Measurements from ENCODE around the gene ANXA4.

ANXA4 gene

GRCh38 chr2:69741575-69742321, at the start of gene ANXA4:
TSS of gene ANXA4 (plus strand) at chr2:69742134. CDS start at chr2:69781566, 39,432 bp downstream.
- DNase-seq (ENCODE audit: low spot score): peak; percentile 54

GRCh38 chr2:69692424-69692823, 49.5 kb upstream of the ANXA4 start:
- no peak for DNase-seq (ENCODE audit: low spot score)

GRCh38 chr2:69693059-69693774, 48.7 kb upstream of the ANXA4 start:
- peak; percentile 31 for DNase-seq (ENCODE audit: low spot score)

GRCh38 chr2:69693775-69694450, 48.0 kb upstream of the ANXA4 start:
- DNase-seq (ENCODE audit: low spot score): peak; percentile 53

GRCh38 chr2:69694894-69695849, 46.8 kb upstream of the ANXA4 start:
- no peak for DNase-seq (ENCODE audit: low spot score)

- no peak for DNase-seq (ENCODE audit: low spot score)
Observed at GRCh38 chr2:69695850-69696216, 46.1 kb upstream of the ANXA4 start.

- no peak for DNase-seq (ENCODE audit: low spot score)
Observed at GRCh38 chr2:69700381-69700780, 41.6 kb upstream of the ANXA4 start.

- DNase-seq (ENCODE audit: low spot score): no peak
Observed at GRCh38 chr2:69701100-69701945, 40.6 kb upstream of the ANXA4 start.

- no peak for DNase-seq (ENCODE audit: low spot score)
Observed at GRCh38 chr2:69703189-69703588, 38.7 kb upstream of the ANXA4 start.

GRCh38 chr2:69704446-69704845, 37.5 kb upstream of the ANXA4 start:
- no peak for DNase-seq (ENCODE audit: low spot score)

GRCh38 chr2:69709290-69709689, 32.6 kb upstream of the ANXA4 start:
- DNase-seq (ENCODE audit: low spot score): no peak

GRCh38 chr2:69711971-69712370, 30.0 kb upstream of the ANXA4 start:
- DNase-seq (ENCODE audit: low spot score): no peak

- no peak for DNase-seq (ENCODE audit: low spot score)
Observed at GRCh38 chr2:69714024-69714423, 27.9 kb upstream of the ANXA4 start.

GRCh38 chr2:69714539-69715220, 27.3 kb upstream of the ANXA4 start:
- peak; percentile 90 for DNase-seq (ENCODE audit: low spot score)

- no peak for DNase-seq (ENCODE audit: low spot score)
Observed at GRCh38 chr2:69715964-69716363, 26.0 kb upstream of the ANXA4 start.

- no peak for DNase-seq (ENCODE audit: low spot score)
Observed at GRCh38 chr2:69716555-69717120, 25.3 kb upstream of the ANXA4 start.

- no peak for DNase-seq (ENCODE audit: low spot score)
Observed at GRCh38 chr2:69717186-69717585, 24.7 kb upstream of the ANXA4 start.

GRCh38 chr2:69717861-69718273, 24.1 kb upstream of the ANXA4 start:
- no peak for DNase-seq (ENCODE audit: low spot score)

GRCh38 chr2:69718338-69718965, 23.5 kb upstream of the ANXA4 start:
- no peak for DNase-seq (ENCODE audit: low spot score)

Measured in CD4-positive, alpha-beta T cell treated with Interleukin-15 for 4 hours (primary cell).